ENCODE results near the gene PAOX.

The PAOX gene

DNA sequence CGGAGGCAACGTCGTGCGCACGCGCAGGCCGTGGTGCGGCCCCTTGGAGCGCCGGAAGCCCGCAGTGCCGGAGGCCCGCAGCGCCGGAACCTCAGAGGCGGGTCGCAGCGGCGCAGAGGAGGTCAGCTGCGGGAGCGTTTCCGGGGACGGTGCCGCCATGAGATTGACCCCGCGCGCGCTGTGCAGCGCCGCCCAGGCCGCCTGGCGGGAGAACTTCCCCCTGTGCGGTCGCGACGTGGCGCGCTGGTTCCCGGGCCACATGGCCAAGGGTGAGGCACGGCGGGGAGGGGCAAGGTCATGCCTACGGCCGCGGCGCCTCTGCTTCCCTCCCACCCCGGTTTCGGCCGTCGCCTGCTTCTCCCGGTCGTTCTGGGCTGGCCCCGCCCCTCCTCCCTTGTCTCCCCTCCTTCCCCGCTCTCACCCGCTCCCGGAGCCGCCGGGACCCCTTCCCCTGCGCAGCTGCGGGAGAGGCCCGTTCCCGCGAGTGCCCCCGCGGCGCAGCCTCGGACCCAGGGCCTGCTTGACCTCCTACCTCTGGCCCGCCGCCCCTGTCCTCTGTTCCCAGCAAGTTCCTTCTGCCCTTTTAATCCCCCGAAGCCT, 15.1 kb downstream of the PAOX start, which contains the start of gene MTG1:
Gene MTG1, plus strand, starts transcription at position 94 of the 600 bp plus-strand sequence. Its CDS starts 64 bp downstream, at position 158.
- TF ChIP-seq, protein P1, sequence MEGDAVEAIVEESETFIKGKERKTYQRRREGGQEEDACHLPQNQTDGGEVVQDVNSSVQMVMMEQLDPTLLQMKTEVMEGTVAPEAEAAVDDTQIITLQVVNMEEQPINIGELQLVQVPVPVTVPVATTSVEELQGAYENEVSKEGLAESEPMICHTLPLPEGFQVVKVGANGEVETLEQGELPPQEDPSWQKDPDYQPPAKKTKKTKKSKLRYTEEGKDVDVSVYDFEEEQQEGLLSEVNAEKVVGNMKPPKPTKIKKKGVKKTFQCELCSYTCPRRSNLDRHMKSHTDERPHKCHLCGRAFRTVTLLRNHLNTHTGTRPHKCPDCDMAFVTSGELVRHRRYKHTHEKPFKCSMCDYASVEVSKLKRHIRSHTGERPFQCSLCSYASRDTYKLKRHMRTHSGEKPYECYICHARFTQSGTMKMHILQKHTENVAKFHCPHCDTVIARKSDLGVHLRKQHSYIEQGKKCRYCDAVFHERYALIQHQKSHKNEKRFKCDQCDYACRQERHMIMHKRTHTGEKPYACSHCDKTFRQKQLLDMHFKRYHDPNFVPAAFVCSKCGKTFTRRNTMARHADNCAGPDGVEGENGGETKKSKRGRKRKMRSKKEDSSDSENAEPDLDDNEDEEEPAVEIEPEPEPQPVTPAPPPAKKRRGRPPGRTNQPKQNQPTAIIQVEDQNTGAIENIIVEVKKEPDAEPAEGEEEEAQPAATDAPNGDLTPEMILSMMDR (conservative IDR thresholded peaks at IDR 0.05), result no peak
- H3K27ac ChIP-seq, result peak within 1 kb of the TSS; percentile 87

DNA sequence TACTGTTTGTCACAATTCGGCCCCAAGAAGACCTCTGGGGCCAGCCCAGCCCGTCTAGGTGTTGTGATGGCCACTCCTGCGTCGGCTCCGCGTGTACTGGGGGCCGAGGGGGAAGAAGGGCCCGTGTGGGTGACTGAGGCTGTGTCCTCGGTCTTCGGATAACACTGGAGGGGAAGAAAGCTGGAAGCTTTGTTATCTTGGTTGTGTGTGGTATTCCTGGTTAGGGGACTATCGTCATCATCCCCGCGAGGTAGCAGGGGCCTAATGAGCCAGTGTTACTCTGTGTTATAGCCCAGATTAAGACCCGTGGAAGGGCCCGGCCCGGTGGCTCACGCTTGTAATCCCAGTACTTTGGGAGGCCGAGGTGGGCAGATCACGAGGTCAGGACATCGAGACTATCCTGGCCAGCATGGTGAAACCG, 15.7 kb downstream of the PAOX start:
- TF ChIP-seq, protein P1 (conservative IDR thresholded peaks at IDR 0.05), result no peak
- H3K27ac ChIP-seq, result peak overlapping the region; percentile 87

DNA sequence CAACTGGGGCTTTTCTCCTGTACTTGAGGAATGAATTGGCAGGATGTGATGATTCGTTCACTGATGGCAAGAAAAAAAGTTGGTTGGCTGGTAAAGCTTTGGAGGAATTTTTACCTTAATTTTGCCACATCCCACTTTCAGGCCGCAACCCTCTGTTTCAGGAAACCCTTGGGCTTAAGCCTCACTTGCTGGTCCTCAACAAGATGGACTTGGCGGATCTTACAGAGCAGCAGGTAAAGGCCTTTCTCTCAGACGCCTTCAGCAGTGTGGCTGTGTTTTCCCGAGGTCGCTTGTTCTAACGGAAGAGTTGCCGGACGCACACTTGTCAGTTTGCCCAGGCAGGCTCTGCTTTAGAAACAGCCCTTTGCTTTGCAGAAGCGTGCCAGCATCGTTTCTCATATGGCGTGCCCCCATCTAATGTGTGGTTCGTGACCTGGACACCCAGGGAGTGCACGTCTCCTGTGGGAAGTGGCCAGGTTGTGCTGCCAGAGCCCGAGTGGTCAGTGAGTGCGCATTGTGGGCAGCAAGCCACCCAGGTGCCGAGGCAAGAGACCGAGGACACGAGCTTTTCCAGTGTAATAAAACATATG, 17.1 kb downstream of the PAOX start:
- no peak overlapping the region for H3K27ac ChIP-seq
- TF ChIP-seq, protein P1 (conservative IDR thresholded peaks at IDR 0.05), result no peak

DNA sequence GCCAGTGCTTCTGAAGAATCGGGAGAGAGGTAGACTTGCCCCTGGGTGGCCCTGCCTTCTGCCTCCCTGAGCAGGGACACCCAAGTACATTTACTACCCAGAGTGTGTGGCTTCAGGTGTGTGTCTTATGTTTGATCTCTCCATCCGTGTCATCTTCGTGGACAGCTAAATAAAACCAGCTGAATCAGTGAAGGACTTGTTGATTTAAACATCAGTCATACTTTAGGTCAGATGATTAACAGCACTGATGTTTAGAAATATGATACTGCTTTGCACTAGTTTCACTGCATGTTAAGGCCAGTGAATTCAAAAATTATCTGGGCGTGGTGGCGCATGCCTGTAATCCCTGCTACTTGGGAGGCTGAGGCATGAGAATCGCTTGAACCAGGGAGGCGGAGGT, 18.9 kb downstream of the PAOX start:
- TF ChIP-seq, protein P1 (conservative IDR thresholded peaks at IDR 0.05), result no peak
- no peak overlapping the region for H3K27ac ChIP-seq

DNA sequence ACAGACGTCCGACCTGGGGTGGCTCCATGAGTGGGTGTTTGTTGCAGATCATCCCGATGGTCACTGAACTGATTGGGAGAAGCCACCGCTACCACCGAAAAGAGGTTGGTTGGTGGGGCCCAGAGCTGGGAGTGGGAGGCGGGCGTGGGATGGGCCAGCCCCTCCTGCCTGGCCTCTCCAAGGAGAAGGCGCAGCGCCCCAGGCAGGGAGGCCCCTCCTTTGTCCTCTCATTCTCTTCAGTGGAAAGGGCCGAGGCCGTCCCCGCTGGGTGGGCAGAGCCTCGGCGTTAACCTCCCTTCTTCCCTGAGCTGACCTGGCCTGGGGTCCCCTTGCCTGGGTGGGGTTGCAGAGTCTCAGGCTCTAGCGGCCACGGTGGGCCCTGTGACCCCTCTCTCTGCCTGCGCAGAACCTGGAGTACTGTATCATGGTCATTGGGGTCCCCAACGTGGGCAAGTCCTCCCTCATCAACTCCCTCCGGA, 20.1 kb downstream of the PAOX start:
- TF ChIP-seq, protein P1 (conservative IDR thresholded peaks at IDR 0.05), result no peak
- no peak overlapping the region for H3K27ac ChIP-seq

DNA sequence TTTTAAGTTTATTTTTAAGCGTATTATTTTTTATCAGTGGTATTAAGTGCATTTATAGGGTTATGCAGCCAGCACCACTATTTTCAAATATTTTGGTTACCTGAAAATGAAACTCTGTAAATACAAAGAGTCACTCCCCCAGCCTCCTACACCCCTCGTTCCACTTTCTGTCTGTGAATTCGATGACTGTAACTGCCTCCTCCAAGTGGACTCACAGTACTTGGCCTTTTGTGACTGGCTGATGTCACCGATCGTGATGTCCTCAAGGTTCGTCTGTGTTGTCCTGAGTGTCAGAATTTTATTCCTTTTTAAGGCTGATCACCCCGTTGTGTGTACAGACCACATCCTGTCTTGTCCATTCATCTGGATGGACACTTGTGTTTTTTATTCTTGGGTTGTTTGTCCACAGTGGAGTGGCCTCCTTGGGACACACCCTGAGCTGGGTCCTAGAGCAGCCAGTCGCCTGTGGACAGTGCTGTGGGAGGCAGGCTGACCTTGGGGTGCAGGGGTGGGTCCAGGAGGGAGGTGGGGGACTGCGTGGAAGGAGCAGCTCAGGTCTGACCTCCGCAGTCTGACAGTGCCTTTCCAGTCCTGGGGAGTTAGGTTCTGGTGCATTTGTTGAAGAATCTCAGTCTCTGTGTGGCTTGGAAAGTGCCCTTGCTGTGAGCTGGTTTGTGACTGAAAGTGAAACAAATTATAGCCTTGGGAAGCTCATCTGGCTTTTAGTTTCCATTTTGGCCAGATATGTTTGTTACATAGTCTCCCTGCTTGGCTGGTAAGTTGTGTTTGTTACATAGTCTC, 21.8 kb downstream of the PAOX start:
- TF ChIP-seq, protein P1 (conservative IDR thresholded peaks at IDR 0.05), result no peak
- H3K27ac ChIP-seq, result no peak overlapping the region

DNA sequence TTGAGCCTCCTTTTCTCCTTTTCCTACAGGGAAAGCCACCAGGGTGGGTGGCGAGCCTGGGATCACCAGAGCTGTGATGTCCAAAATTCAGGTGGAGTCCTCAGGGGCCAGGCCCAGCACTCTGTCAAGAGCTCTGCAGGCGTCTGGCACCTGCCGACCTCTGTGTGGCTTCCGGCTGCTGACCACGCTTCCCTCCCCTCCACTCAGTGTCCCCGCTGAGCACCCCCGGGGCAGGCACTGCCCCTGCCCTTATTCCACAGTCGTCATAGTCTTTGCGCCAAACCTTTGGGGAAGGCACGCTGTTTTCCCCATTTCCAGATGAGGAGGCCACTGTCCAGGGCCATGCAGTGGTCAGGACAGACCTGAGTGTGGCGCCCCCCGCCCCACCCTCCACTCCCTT, 22.4 kb downstream of the PAOX start:
- H3K27ac ChIP-seq, result no peak overlapping the region
- TF ChIP-seq, protein P1 (conservative IDR thresholded peaks at IDR 0.05), result no peak
